Measurements from ENCODE around the gene HNRNPUL1.

- TF ChIP-seq CTCF (IDR thresholded peaks at IDR 0.05) (no peak), POLR2A (IDR thresholded peaks at IDR 0.05) (no peak)
Measured at GRCh38 chr19:41269055-41269454, 4.9 kb downstream of the HNRNPUL1 start.

Data from thyroid gland (tissue), 4 donors.